HS-5 (cell line): ENCODE data around the gene RANBP3L.

Experiments
- DNase-seq: peaks from one replicate; pipeline ENCODE4 v3.0.0-alpha.2; 2012; ENCODE audit warnings: low read depth

The RANBP3L gene

GRCh38 chr5:36243653-36244052 lies 58.0 kb downstream of the RANBP3L start:
- no peak for DNase-seq

DNA sequence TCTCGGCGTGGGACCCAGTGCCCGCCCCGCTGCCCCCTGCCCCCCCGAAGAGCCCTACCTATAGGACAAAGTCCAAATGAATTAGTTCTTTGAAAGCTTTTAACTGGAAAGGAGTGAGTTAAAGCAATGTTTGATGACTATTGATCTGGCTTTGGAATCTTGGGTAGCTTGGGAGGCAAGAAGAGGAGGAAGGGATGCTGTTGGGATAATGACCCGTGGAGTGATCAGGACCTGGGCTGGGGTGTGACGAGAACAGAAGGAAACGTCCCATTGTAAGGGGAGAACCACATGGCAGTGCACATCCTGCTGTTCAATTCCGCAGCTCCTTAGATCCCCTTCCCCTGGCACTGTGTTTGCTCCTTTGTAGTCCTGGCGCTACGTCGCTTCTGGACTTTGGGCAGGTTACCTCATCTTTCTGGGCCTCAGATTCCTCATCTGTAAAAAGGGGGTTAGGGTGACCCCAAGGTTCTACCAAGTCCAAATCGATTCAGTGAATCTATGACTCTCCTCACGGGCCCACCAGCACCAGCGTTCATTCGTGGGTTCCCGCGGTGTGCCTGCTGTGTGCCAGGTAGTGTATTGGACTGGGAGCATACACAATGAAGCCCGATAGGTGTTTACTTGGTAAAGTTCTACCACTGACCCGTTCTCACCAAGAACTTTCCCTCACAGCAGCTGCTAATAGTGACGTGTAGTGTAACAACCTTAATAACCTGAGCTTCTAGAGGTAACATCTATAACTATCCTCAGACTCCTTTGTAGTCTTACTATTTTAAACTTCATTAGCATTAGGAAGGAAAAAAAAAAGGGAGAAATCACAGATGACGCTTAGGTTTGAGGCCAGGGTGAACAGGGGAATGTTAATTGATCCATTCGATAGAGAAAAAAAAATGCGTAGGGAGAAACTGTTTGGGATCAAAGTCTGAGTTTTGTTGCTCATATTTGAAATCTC lies 58.9 kb downstream of the RANBP3L start:
- no peak for DNase-seq

GRCh38 chr5:36241631-36242533 lies 59.8 kb downstream of the RANBP3L start, which contains the start of gene NADK2:
TSS of gene NADK2 (minus strand) at chr5:36241925. CDS start at chr5:36241798, 127 bp downstream.
- peak; percentile 95 for DNase-seq

DNA sequence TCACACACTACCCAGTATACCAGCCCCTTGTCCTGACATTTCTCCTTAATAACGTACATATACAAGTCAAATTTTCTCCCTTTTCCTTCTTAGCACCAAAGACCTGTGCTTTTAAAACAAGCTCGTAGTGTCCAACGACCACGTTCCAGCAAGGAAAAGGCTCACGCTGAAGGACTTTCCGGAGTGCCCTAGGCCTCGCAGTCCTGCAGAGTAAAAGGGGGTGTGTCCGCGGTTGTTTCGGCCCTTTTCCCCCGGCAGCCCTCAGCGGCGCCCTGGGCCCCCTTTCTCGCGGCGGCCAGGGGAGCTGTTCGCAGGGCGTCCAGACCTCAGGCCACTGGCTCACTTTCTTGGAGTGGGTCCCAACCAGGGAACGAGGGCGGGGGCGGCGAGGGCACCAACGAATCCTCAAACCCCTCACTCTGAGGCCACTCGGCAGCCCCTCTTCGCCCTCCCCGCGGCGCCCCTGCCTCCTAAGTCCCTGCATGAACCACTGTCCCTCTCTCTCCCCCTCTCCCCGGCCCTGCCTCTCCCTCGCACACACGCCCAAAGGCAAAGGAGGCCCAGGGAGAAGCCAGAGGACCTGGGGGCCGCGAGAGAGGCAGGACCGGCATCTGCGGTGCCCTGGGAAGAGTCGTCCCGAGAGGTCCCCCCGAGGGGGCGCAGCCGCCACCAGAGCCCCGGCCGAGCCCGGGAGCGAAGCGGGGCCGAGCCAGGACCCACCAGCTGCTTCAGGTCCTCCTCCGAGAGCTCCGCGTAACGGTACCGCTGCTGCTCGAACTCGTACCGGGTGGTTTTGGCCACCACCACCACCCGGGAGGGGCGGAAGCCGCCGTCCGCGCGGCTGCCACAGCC lies 60.7 kb downstream of the RANBP3L start:
- DNase-seq = no peak

GRCh38 chr5:36239370-36240293 lies 62.1 kb downstream of the RANBP3L start:
- no peak for DNase-seq

DNA sequence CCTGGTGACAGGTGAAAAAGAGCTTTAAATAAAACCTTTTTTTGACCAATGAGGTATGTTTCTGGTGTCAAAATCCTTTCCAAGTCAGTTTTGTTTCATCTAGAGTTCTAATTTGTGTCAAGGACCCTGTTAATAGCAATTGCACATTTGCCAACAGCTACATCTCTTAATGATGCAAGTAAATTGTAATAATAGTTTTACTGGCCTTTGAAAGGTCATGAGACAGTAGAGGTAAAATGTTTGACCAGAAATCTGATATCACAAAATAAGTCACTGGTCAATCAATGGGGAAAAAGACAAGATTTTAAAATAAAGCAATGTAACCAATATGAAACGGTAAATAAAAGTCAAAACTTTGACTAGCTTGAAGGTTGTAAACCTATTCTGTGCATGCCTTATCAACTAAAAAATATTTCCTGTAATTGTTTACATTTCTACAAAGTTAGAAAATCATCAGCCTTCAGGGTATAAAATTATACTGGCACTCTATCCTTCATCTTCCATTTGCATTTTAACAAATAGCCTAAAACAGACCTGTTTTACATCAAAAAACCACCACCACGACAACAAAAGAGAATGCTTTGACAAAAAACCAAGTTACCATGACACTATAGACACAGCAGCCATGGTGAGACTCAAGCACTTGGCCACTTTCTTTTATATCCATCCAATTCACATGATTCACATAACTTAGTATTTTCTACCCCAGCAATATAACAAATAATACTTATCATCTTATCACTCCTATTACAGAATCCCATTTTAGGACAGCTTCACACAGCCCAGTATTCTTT lies 63.0 kb downstream of the RANBP3L start:
- DNase-seq = no peak

DNA sequence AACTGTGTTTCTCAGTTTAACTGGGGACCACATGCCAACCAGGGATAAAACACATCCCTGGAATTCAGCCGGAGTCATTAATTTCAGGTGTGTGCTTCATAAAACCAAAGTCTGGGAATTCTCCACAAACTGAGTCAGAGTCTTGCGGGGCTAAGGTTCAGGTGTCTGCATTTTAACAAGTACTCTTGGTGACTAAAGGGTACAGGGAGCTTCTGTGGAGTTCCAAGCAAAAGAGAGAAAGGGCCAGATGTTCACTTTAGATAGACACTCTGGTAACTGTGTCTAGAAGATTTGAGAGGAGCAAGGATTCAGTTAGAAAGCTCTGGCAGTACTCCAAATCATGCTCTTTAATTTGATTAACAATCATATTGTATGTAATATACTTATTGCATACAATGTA lies 64.0 kb downstream of the RANBP3L start:
- DNase-seq = no peak

GRCh38 chr5:36236801-36237200 lies 64.9 kb downstream of the RANBP3L start:
- DNase-seq = no peak

DNA sequence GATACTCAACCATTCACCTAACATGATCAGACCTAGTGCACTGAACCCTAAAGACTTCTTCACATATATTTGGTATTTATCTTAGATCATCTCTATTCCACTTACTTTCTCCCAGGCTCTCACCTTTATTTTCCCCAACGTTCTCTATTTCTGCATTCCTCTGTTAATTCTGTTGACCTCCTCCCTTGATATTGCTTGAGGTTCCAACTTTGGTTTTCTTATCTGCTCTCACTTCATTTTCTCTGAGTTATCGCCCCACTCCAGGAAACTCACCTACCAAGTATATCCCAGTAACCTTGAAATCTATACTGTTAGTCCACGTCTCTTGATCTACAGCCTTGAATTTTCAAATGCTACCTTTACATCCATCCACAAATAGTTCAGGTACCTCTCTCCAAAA lies 69.2 kb downstream of the RANBP3L start:
- DNase-seq = no peak

DNA sequence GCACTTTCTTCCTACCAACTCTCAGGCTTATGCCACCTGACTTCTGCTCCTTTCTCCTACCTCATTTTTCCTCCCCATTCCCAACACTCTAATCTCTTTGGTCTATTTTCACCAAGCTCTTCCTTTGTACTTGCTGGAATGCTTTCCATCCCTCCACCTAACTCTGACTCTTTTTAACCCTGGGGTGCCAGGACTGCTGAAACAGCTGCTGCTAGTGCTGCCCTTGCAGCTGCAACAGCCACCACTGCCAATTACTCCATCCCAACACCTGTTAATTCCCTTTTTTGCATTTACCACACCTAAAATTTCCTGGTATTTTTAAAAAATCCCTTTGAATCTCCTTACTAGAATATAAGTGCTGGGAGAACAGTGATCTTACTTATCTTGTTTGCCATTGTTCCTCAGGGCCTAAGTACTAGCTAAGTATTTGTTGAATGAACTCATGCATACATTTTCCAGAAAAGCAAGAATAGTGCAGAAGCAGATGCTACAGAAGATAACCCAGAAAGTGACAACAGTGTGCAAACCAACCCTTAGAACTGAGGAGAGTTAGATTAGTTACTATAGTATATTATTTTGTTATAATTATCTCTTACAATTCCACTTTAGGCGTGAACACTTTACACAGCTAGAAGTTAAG lies 71.4 kb downstream of the RANBP3L start:
- no peak for DNase-seq

DNA sequence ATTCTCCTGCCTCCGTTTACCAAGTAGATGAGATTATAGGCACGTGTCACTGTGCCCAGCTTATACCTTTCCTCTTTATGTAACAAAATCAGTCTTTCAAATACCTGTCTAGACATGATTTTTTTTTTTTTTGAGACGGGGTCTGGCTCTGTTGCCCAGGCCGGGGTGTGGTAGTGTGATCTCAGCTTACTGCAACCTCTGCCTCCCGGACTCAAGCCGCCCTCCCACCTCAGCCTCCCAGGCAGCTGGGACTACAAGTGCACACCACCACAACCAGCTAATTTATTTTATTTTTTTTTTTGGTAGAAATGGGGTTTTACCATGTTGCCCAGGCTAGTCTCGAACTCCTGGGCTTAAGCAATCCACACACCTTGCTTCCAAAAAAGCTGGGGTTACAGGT lies 73.2 kb downstream of the RANBP3L start:
- DNase-seq = no peak

- no peak for DNase-seq
These were observed 74.7 kb downstream of the RANBP3L start for GRCh38 chr5:36227046-36227445.

GRCh38 chr5:36222620-36223019 lies 79.1 kb downstream of the RANBP3L start:
- no peak for DNase-seq

DNA sequence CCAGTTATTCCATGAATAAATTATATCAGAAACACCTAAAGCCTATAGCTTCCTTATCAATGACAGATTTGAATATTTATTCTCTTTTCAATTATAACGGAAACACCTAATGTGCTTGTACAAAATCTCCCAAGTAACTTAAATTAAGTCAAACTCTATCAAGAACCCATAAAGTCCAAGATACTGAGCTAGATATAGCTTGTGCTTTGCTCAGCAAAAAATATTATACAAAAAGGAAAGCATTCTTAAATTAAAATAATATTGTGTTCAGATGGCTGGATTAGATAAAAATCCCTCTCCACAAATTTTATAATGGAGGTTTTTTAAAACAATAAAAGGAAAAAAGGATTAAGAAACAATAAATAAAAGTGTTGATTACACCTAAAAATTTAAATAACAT lies 83.7 kb downstream of the RANBP3L start:
- no peak for DNase-seq

- no peak for DNase-seq
These were observed 84.1 kb downstream of the RANBP3L start for GRCh38 chr5:36217567-36217966.

DNA sequence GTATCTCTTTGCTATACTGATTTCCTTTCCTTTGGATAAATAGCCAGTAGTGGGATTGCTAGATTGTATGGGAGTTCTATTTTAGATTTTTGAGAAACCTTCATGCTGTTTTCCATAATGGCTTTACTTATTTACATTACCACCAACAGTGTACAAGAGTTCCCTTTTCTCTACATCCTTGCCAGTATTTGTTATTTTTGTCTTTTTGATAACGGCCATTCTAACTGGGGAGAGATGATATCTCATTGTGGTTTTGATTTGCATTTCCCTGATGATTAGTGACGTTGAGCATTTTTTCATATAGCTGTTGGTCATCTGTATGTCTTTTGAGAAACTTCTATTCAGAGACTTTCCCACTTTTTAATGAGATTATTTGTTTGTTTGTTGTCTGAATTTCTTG lies 85.8 kb downstream of the RANBP3L start:
- DNase-seq = no peak

- no peak for DNase-seq
These were observed 87.3 kb downstream of the RANBP3L start for GRCh38 chr5:36214436-36214835.

DNA sequence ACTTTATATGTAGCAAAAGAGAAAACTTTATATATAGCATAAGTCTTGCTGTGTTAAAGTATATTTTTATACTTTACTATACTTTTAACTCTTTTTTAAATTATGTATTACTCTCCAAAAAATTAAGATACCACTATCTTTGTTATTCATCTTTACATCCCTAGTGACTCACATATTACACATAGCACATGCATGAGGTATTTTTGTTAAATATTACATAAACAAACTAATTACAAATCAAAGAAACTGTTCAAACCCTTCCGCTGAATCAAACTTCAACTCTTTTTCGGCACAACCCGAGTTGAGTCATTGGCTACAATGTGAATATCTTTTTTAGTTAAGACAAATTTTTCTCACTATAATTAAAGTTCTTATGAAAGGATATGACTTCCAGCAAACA lies 92.0 kb downstream of the RANBP3L start:
- DNase-seq = peak; percentile 29

- DNase-seq = no peak
These were observed 92.9 kb downstream of the RANBP3L start for GRCh38 chr5:36208786-36209185.
